ENCODE results near the gene IL11RA. TPM values are rescaled to one million over a fixed set of nuclear protein-coding genes. Genes with fewer than 3 reads are reported as not detected.

Gene IL11RA
- total RNA-seq, 5 donors from 2014 or later (not counting 1 experiment from before 2014, with no cell fraction given) = 166 to 220 (median 180) TPM

- Histone ChIP-seq H3K4me1 (ENCODE audit: control insufficient read depth in 1 of 2, extremely low read depth in 1 of 2, insufficient read depth in 2 of 2, low read length in 2 of 2) (peaks cover 0 to 14% of the 10 kb centered on the region in 2 experiments), H3K27ac (ENCODE audit: low read length) (no peak overlapping the region), H3K36me3 (ENCODE audit: control insufficient read depth in 2 of 2, extremely low read depth in 1 of 2, insufficient read depth in 1 of 2, low read length in 1 of 2) (no peaks in the 10 kb centered on the region), H3K4me3 (ENCODE audit: control insufficient read depth in 1 of 2, extremely low read depth in 1 of 2, low read length in 1 of 2) (peak overlapping the region; percentile 49 to 73), H3K9me3 (no peaks in the 10 kb centered on the region), H3K27me3 (replicated peaks in 1 of 2; ENCODE audit: control insufficient read depth in 2 of 2, extremely low read depth in 1 of 2, insufficient read depth in 2 of 2, low read length in 1 of 2) (peaks cover 0 to 4% of the 10 kb centered on the region in 2 experiments)
- POLR2A ChIA-PET = no interaction called here
- 11% methylated on average over 48 of the region's 52 CpGs for WGBS (ENCODE audit: insufficient coverage)
- ATAC-seq (replicated peaks in 1 of 4) (peak; percentile 84 to 89 (median 86)), DNase-seq (peak; percentile 29 to 83 (median 63))
- no peak overlapping the region for H3K27ac Mint-ChIP-seq
- CTCF ChIA-PET = interaction anchor here (0.7 to 1.6 kb wide), 9 partner anchors 8 to 106 kb away, joined by 3 to 11 read pairs (median 3); partner anchors contain the start of genes CCL21 (in 1 of the 2) and GALT (in 1 of the 2)
- no peaks in the 10 kb centered on the region for H3K36me3 Mint-ChIP-seq
- peaks cover 4 to 16% (median 6%) of the 10 kb centered on the region in 3 donors for H3K4me1 Mint-ChIP-seq
- peaks cover 0 to 10% of the 10 kb centered on the region in 2 donors for H3K27me3 Mint-ChIP-seq
- H3K4me3 Mint-ChIP-seq = peak overlapping the region; percentile 44 to 81 (median 66)
- no peaks in the 10 kb centered on the region for H3K9me3 Mint-ChIP-seq
Observed at GRCh38 chr9:34701023-34701768, 49.2 kb downstream of the IL11RA start.

- CTCF ChIA-PET = interaction anchor here (0.5 to 1.6 kb wide), 17 partner anchors 9 to 877 kb away, joined by 3 to 10 read pairs (median 3); partner anchors contain the start of genes GALT (in 1 of the 2) and SIGMAR1 (in 1 of the 2)
- DNase-seq = peak; percentile 43 to 86 (median 68)
- Mint-ChIP-seq H3K36me3 (no peaks in the 10 kb centered on the region), H3K9me3 (no peaks in the 10 kb centered on the region), H3K27me3 (peaks cover 1 to 10% of the 10 kb centered on the region in 2 donors), H3K4me3 (peak overlapping the region; percentile 75 to 81 (median 78)), H3K4me1 (peaks cover 4 to 16% (median 6%) of the 10 kb centered on the region in 3 donors), H3K27ac (peak overlapping the region in 1 of 2 donors; percentile 3)
- Histone ChIP-seq H3K4me1 (ENCODE audit: control insufficient read depth in 1 of 2, extremely low read depth in 1 of 2, insufficient read depth in 2 of 2, low read length in 2 of 2) (peaks cover 0 to 14% of the 10 kb centered on the region in 2 experiments), H3K36me3 (ENCODE audit: control insufficient read depth in 2 of 2, extremely low read depth in 1 of 2, insufficient read depth in 1 of 2, low read length in 1 of 2) (no peaks in the 10 kb centered on the region), H3K9me3 (no peaks in the 10 kb centered on the region), H3K27me3 (replicated peaks in 1 of 2; ENCODE audit: control insufficient read depth in 2 of 2, extremely low read depth in 1 of 2, insufficient read depth in 2 of 2, low read length in 1 of 2) (peaks cover 0 to 4% of the 10 kb centered on the region in 2 experiments), H3K4me3 (ENCODE audit: control insufficient read depth in 1 of 2, extremely low read depth in 1 of 2, low read length in 1 of 2) (peak overlapping the region; percentile 49 to 73), H3K27ac (ENCODE audit: low read length) (no peak overlapping the region)
- WGBS (ENCODE audit: insufficient coverage) = 0% methylated on average over 1 of the region's 30 CpGs
- peak; percentile 76 to 81 (median 80) for ATAC-seq (replicated peaks in 1 of 4)
- POLR2A ChIA-PET = interaction anchor here (0.6 kb wide), 2 partner anchors 31 to 1114 kb away, joined by 4 to 13 read pairs; no protein-coding TSS in a partner anchor
Observed at GRCh38 chr9:34701769-34702736, 50.1 kb downstream of the IL11RA start.

- Mint-ChIP-seq H3K27ac (no peak overlapping the region), H3K36me3 (no peaks in the 10 kb centered on the region), H3K9me3 (no peaks in the 10 kb centered on the region), H3K4me3 (no peak overlapping the region), H3K27me3 (peaks cover 1 to 5% of the 10 kb centered on the region in 2 donors), H3K4me1 (peaks cover under 1 to 2% (median under 1%) of the 10 kb centered on the region in 3 donors)
- no peak overlapping the region for H3K27ac ChIP-seq (ENCODE audit: low read length)
- no peak for DNase-seq
- ChIA-PET POLR2A (no interaction called here), CTCF (no interaction called here)
- H3K36me3 ChIP-seq (ENCODE audit: control insufficient read depth in 2 of 2, extremely low read depth in 1 of 2, insufficient read depth in 1 of 2, low read length in 1 of 2) = no peaks in the 10 kb centered on the region
- H3K4me1 ChIP-seq (ENCODE audit: control insufficient read depth in 1 of 2, extremely low read depth in 1 of 2, insufficient read depth in 2 of 2, low read length in 2 of 2) = peaks cover 0 to under 1% of the 10 kb centered on the region in 2 experiments
- no peaks in the 10 kb centered on the region for H3K27me3 ChIP-seq (replicated peaks in 1 of 2; ENCODE audit: control insufficient read depth in 2 of 2, extremely low read depth in 1 of 2, insufficient read depth in 2 of 2, low read length in 1 of 2)
- H3K4me3 ChIP-seq (ENCODE audit: control insufficient read depth in 1 of 2, extremely low read depth in 1 of 2, low read length in 1 of 2) = no peak overlapping the region
- WGBS (ENCODE audit: insufficient coverage) = 46% methylated on average over 2 of the region's 2 CpGs
- no peaks in the 10 kb centered on the region for H3K9me3 ChIP-seq
- no peak for ATAC-seq (replicated peaks in 1 of 4)
Observed at GRCh38 chr9:34707130-34707529, 55.1 kb downstream of the IL11RA start.

GRCh38 chr9:34709196-34709978 is 57.4 kb downstream of the IL11RA start:
- Histone ChIP-seq H3K4me3 (ENCODE audit: control insufficient read depth in 1 of 2, extremely low read depth in 1 of 2, low read length in 1 of 2) (no peak overlapping the region), H3K27ac (ENCODE audit: low read length) (no peak overlapping the region), H3K36me3 (ENCODE audit: control insufficient read depth in 2 of 2, extremely low read depth in 1 of 2, insufficient read depth in 1 of 2, low read length in 1 of 2) (no peaks in the 10 kb centered on the region), H3K27me3 (replicated peaks in 1 of 2; ENCODE audit: control insufficient read depth in 2 of 2, extremely low read depth in 1 of 2, insufficient read depth in 2 of 2, low read length in 1 of 2) (peaks cover 0 to 4% of the 10 kb centered on the region in 2 experiments), H3K9me3 (no peaks in the 10 kb centered on the region), H3K4me1 (ENCODE audit: control insufficient read depth in 1 of 2, extremely low read depth in 1 of 2, insufficient read depth in 2 of 2, low read length in 2 of 2) (no peaks in the 10 kb centered on the region)
- CTCF ChIA-PET = interaction anchor here (0.6 kb wide), 2 partner anchors 8 to 114 kb away, joined by 3 to 11 read pairs; no protein-coding TSS in a partner anchor
- POLR2A ChIA-PET = no interaction called here
- peaks cover 12 to 18% of the 10 kb centered on the region in 2 donors for H3K27me3 Mint-ChIP-seq
- no peak overlapping the region for H3K4me3 Mint-ChIP-seq
- no peaks in the 10 kb centered on the region for H3K9me3 Mint-ChIP-seq
- no peaks in the 10 kb centered on the region for H3K4me1 Mint-ChIP-seq
- ATAC-seq (replicated peaks in 1 of 4) = no peak
- DNase-seq = no peak
- H3K27ac Mint-ChIP-seq = no peak overlapping the region
- WGBS (ENCODE audit: insufficient coverage) = 95% methylated on average over 7 of the region's 9 CpGs
- no peaks in the 10 kb centered on the region for H3K36me3 Mint-ChIP-seq

- no peaks in the 10 kb centered on the region for H3K9me3 ChIP-seq
- H3K4me3 ChIP-seq (ENCODE audit: control insufficient read depth in 1 of 2, extremely low read depth in 1 of 2, low read length in 1 of 2) = no peak within 1 kb of the TSS
- no CpG with 5 or more reads among the region's 2 CpGs for WGBS (ENCODE audit: insufficient coverage)
- H3K27me3 ChIP-seq (replicated peaks in 1 of 2; ENCODE audit: control insufficient read depth in 2 of 2, extremely low read depth in 1 of 2, insufficient read depth in 2 of 2, low read length in 1 of 2) = peaks cover 2 to 4% of the 10 kb centered on the region in 2 experiments
- Mint-ChIP-seq H3K27me3 (peaks cover 12 to 25% of the 10 kb centered on the region in 2 donors), H3K4me3 (no peak within 1 kb of the TSS), H3K4me1 (no peaks in the 10 kb centered on the region), H3K27ac (no peak within 1 kb of the TSS), H3K9me3 (no peaks in the 10 kb centered on the region), H3K36me3 (no peaks in the 10 kb centered on the region)
- no peaks in the 10 kb centered on the region for H3K4me1 ChIP-seq (ENCODE audit: control insufficient read depth in 1 of 2, extremely low read depth in 1 of 2, insufficient read depth in 2 of 2, low read length in 2 of 2)
- CTCF ChIA-PET = interaction anchor here (0.6 to 0.7 kb wide), 3 partner anchors 9 to 1245 kb away, joined by 3 to 11 read pairs (median 3); no protein-coding TSS in a partner anchor
- no peaks in the 10 kb centered on the region for H3K36me3 ChIP-seq (ENCODE audit: control insufficient read depth in 2 of 2, extremely low read depth in 1 of 2, insufficient read depth in 1 of 2, low read length in 1 of 2)
- POLR2A ChIA-PET = interaction anchor here in 1 of 2 donors (0.5 kb wide), 1 partner anchor 944 kb away, joined by 4 read pairs; no protein-coding TSS in a partner anchor
- DNase-seq (no peak), ATAC-seq (replicated peaks in 1 of 4) (no peak)
- no peak within 1 kb of the TSS for H3K27ac ChIP-seq (ENCODE audit: low read length)
Observed at GRCh38 chr9:34710023-34710422, 58.0 kb downstream of the IL11RA start, which contains the start of gene CCL21. Gene CCL21, minus strand, starts transcription at chr9:34710136. Its CDS starts 70 bp downstream, at chr9:34710066.

Measured in T-cell (primary cell).